Midbrain (tissue), 1 donor: ENCODE measurements around the gene RTEL1.
"Not testable (repeated sequence)": the region's sequence is repeated elsewhere in the genome, so short reads cannot be mapped to it uniquely, and the experiment has no call there.

Experiments
- DNase-seq: peaks from one replicate; lab custom pipeline; 2025; lab: John Stamatoyannopoulos, UW

The RTEL1 gene

DNA sequence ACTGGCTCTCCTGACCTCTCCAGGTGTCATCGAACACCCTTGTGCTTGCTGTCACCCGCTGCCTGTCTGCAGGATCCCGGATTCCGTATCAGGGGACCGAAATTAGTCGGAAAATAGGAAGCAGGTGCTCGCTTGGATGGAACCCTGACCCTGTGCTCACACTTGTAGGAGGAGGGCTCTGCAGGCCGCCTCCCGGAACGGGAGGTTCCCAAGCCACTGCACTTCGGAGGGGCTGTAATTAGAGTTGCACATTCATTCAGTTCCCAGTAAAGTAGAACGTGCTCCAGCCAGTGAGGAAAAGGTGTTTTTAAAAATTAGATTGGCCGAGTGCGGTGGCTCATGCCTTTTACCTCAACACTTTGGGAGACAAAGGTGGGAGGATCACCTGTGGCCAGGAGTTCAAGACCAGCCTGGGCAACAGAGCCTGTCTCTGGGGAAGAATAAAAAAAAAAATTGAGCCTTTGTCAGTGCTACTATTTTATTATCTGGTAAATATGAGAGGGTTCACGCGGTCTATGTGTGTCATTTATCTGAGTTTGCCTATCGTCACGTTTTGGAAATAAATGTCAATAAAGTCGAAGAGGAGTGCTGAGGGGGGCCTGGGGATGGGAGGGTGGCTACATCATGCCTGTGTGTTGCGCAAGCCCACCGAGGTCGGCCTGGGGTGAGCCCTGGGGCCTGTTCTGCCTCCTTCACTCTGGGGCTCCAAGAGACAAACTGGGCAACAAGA lies 29.7 kb upstream of the RTEL1 start:
- DNase-seq = peak; percentile 24

DNA sequence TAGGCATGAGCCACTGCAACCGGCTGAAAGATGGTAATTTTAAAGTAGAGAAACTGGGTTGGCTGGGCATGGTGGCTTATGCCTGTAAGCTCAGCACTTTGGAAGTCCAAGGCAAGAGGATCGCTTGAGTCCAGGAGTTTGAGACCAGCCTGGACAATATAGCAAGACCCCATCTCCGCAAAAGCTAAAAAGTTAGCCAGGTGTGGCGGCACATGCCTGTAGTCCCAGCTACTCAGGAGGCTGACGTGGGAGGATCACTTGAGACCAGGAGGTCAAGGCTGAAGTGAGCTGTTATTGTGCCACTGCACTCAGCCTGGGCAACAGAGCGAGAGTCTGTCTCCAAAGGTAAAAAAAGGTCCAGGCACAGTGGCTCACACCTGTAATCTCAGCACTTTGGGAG lies 27.2 kb upstream of the RTEL1 start:
- DNase-seq = not testable (repeated sequence)

DNA sequence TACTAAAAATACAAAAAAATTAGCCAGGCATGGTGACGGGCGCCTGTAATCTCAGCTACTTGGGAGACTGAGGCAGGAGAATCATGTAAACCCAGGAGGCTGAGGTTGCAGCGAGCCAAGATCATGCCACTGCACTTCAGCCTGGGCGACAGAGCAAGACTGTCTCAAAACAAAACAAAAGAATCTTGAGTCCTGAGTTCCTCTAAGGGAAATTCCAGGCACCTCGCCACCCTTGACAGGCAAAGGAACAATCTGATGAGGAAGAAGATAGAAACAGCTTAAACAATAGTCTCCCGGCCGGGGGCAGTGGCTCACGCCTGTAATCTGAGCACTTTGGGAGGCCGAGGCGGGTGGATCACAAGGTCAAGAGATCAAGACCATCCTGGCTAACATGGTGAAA lies 26.7 kb upstream of the RTEL1 start:
- DNase-seq = not testable (repeated sequence)

DNA sequence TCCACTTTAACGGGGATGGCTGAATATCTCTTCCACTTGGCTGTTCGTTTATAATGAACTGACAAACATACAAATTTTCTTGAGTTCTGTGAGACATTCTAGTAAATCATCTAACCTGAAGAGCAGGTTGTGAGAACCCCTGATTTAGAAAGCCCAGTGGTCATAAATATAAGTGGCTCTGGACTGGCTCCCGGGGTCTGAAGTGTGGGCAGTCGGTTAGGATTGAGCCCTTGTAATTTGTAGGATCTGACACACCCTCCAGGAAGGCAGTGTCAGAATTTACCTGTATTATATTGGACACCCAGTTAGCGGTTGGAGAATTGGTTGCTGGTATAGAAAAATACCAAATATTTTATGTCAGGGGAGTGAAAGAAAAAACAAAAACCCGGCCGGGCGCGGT lies 24.4 kb upstream of the RTEL1 start:
- no peak for DNase-seq

DNA sequence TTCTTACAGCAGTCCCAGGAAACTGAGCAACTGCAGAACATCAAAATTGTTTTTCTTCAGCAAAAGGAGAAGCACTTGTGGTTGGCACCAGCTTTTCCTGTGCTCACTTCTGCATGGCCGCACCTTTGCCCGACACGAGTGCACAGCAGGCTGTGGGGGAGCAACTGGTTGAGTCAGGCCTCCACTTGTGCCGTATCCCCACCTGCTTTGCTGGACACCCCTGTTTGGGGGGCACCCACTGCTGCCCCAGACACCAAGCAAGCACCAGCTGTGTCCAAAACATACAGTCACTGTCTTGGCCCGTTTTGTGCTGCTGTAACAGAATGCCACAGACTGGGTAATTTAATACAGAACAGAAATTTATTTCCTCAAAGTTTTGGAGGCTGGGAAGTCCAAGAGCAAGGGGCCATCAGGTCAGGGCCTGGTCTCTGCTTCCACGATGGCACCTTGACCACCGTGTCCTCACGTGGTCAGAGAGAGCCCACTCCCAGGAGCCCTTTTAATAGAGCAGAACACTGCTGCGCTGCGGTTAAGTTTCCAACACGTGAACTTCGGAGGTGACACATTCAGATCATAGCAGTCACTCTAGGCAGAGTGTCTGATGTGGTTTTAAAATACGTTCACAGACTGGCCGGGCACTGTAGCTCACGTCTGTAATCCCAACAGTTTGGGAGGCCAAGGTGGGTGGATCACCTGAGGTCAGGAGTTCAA lies 22.5 kb upstream of the RTEL1 start:
- no peak for DNase-seq

DNA sequence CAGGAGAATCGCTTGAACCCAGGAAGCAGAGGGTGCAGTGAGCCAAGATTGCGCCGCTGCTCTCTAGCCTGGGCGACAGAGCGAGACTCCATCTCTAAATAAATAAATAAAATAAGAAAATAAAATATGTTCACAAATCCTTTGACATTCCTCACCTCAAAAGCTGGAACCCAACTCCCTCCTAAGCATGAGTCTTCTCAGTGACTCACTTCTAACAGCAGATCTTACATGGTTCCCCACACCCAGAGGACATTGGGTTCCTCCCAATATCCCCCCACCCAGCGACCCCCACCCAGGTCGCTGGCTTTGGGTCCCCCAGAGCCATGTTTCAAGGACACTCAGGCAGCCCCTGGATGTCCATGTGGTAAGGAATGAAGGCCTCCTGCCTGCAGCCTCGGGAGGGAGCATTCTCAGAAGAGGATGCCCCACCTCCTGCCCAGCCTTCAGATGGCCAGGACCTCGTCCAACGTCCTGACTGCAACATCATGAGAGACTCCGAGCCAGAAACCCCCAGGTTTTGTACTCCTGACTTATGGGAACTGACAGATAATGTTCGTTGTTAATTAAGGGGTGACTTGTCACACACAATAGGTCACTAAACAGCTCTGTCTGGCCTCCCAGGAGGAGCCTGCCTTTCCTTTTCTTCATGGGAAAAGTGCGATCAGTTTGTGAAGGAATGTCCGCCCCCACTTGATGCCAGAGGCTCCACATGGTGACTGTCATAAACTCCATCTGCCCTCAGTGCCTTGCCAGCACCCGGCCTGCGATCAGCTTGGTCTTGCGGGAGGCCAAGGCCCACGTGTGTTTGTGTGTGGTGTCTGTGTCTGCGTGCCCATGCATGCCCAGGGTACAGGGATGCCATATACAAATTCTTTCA lies 21.1 kb upstream of the RTEL1 start:
- no peak for DNase-seq

- no peak for DNase-seq
Measured at GRCh38 chr20:63639093-63639975, 18.8 kb upstream of the RTEL1 start.

- DNase-seq = no peak
Measured at GRCh38 chr20:63640086-63640485, 18.0 kb upstream of the RTEL1 start.

DNA sequence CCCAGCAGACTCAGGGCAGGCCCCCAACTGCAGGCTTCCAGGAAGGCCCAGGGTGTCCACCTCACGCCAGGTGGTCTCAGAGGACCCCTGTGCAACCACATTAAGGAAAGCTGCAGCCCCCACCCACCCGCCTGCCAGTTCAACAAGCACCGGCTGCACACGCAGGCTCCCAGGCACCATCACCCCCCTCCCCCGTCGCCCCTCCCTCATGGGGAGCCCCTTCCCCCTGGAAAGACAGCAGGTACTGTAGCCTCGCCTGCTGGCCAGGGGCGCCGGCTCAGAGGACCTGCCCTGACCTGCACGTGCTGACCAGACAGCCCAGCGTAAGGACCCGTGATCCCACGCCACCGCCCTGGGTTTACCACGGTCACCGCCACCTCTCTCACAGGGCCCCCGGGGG lies 17.4 kb upstream of the RTEL1 start:
- not testable (repeated sequence) for DNase-seq

GRCh38 chr20:63641146-63641791 lies 16.8 kb upstream of the RTEL1 start:
- DNase-seq = no peak

DNA sequence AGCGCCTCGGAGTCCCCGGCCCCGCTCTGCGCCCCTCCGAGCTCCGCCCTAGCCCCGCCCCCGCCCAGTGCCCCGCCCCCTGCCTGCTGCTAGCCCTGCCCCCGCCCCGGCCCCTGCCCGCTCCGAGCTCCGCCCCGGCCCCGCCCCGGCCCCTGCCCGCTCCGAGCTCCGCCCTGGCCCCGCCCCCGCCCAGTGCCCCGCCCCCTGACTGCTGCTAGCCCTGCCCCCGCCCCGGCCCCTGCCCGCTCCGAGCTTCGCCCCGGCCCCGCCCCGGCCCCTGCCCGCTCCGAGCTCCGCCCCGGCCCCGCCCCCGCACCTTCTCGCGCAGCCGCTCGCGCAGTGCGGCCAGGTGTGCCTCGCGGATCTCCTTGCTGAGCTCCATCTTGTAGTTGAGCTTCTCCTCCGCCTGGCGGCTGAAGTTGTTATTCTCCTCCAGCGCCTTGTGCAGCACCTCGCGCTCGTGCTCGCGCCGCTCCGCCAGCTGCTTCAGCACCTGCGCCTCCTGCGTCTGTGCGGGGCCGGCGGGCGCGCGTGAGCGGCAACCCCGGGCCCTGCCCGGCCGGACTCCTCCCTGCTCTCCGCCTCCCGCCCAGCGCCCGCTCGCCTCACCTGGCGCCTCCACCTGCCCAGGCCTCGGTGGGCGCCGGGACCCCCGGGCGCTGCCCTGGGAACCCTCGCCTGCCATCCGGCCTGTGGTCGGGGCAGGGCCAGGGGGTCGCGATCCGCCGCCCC lies 16.2 kb upstream of the RTEL1 start:
- peak; percentile 77 for DNase-seq

GRCh38 chr20:63642527-63643247 lies 15.4 kb upstream of the RTEL1 start:
- DNase-seq = no peak

DNA sequence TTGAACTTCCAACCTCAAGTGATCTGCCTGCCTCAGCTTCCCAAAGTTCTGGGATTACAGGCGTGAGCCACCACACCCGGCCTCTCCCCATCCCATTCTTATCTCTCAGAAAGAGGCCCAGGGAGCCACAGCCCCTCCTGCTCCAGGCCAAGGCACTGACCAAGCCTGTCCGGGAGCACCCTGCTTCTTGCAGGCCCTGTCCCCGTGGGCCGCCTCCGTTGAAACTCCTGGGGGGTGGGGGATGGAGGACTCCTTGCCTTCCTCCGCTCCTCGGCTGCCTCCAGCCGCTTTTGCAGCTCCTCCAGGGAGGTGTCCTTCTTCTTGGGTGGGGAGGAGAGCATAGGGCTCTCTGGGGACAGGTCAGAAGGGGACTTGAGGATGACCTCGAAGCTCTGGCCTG lies 14.6 kb upstream of the RTEL1 start:
- DNase-seq = no peak

DNA sequence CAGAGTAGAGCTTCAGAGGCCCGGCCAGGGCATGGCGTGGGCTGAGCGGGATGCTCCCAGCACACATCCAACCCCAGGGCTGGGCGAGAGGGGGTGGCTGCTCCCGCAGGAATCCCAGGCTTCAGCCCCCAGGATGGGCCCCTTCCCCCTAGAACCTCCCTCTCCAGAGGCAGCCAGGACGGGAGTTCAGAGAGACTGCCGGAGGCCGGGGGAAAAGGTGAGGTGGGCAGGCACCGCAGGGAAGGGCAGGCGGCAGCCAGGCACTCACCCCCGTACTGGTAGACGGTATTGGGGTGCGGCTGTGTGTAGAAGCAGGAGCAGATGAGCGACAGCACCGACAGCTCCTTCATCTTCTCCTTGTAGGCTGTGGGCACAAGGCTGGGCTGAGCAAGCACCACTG lies 14.2 kb upstream of the RTEL1 start:
- no peak for DNase-seq

GRCh38 chr20:63645218-63645617 lies 12.9 kb upstream of the RTEL1 start:
- DNase-seq = no peak

DNA sequence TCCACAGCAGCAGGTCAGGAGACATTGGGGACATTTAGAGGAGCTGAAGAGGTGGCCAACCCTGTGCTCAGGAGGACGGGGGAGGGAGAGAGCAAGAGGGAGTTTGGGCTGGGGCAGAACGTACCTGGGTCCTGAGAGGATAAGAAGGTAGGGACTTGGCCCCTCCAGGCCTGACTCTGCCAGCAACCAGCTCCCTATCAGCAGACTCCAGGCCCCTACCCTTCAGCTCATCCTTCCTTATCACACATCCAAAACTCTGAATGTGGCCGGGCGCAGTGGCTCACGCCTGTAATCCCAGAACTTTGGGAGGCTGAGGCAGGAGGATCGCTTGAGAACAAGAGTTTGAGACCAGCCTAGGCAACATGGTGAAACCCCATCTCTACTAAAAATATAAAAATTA lies 9.9 kb upstream of the RTEL1 start:
- no peak for DNase-seq

- no peak for DNase-seq
Measured at GRCh38 chr20:63648895-63649589, 9.1 kb upstream of the RTEL1 start.

- not testable (repeated sequence) for DNase-seq
Measured at GRCh38 chr20:63650486-63650885, 7.6 kb upstream of the RTEL1 start.

- DNase-seq = no peak
Measured at GRCh38 chr20:63651942-63652191, 6.2 kb upstream of the RTEL1 start.
